GM19193 (cell line): Measurements from ENCODE around the gene GGA1.

Source experiments
- POLR2A ChIP-seq: IDR thresholded peaks from 4 replicates; pipeline ENCODE4 v1.6.1; 2011; ENCODE audit not compliant: insufficient read depth, insufficient read length; ENCODE audit errors: extremely low read depth

Gene GGA1

GRCh38 chr22:37679670-37680069 lies 71.0 kb downstream of the GGA1 start:
- no peak for TF ChIP-seq POLR2A

- TF ChIP-seq POLR2A, result no peak
These were observed 71.7 kb downstream of the GGA1 start for GRCh38 chr22:37680191-37680851.

- TF ChIP-seq POLR2A, result no peak
These were observed 72.4 kb downstream of the GGA1 start for GRCh38 chr22:37681001-37681424.

- no peak for TF ChIP-seq POLR2A
These were observed 73.0 kb downstream of the GGA1 start for GRCh38 chr22:37681556-37682049.
